GM23248 (cell line): ENCODE data around the gene SNX9. TPM values are rescaled to one million over a fixed set of nuclear protein-coding genes. Genes with fewer than 3 reads are reported as not detected.
"Not testable (repeated sequence)": the region's sequence is repeated elsewhere in the genome, so short reads cannot be mapped to it uniquely, and the experiment has no call there.

Experiments used
- DNase-seq: peaks from one replicate; pipeline ENCODE4 v3.0.0-alpha.2; 2015
- H2AFZ ChIP-seq: fragments of 200-600 bp; sonication (generic); 2 replicates; pipeline ENCODE4 v1.6.1; 2016; ENCODE audit warnings: antibody characterized with exemption
- H3F3A ChIP-seq: fragments of 200-600 bp; sonication (generic); 2 replicates; pipeline ENCODE4 v1.6.1; 2016; ENCODE audit warnings: mild to moderate bottlenecking, antibody characterized with exemption, mixed run types; ENCODE audit not compliant: insufficient read depth
- H3K27ac ChIP-seq: fragments of 200-600 bp; sonication (generic); 2 replicates; pipeline ENCODE4 v1.5.1; 2016; ENCODE audit warnings: mild to moderate bottlenecking
- H3K27me3 ChIP-seq: fragments of 200-600 bp; sonication (generic); replicated peaks from 2 replicates; pipeline ENCODE4 v1.6.1; 2016; ENCODE audit warnings: mild to moderate bottlenecking; ENCODE audit not compliant: insufficient read depth
- H3K36me3 ChIP-seq: fragments of 200-600 bp; sonication (generic); 2 replicates; pipeline ENCODE4 v1.6.1; 2016; ENCODE audit warnings: low read depth, mild to moderate bottlenecking
- H3K4me1 ChIP-seq: fragments of 200-600 bp; sonication (generic); 2 replicates; pipeline ENCODE4 v1.6.1; 2016; ENCODE audit warnings: mild to moderate bottlenecking; ENCODE audit not compliant: insufficient read depth
- H3K4me2 ChIP-seq: fragments of 200-600 bp; sonication (generic); one replicate; pipeline ENCODE4 v1.6.1; 2016; ENCODE audit warnings: mild to moderate bottlenecking; ENCODE audit not compliant: unreplicated experiment
- H3K4me3 ChIP-seq: fragments of 200-600 bp; sonication (generic); 2 replicates; pipeline ENCODE4 v1.5.1; 2016; ENCODE audit warnings: mild to moderate bottlenecking
- H3K79me2 ChIP-seq: fragments of 200-600 bp; sonication (generic); 2 replicates; pipeline ENCODE4 v1.6.1; 2016; ENCODE audit warnings: mild to moderate bottlenecking; ENCODE audit not compliant: insufficient read depth
- H3K9ac ChIP-seq: fragments of 200-600 bp; sonication (generic); 2 replicates; pipeline ENCODE4 v1.6.1; 2016; ENCODE audit warnings: mild to moderate bottlenecking
- H3K9me2 ChIP-seq: fragments of 200-600 bp; sonication (generic); 2 replicates; pipeline ENCODE4 v1.6.1; 2016; ENCODE audit warnings: mixed run types, mild to moderate bottlenecking, moderate library complexity; ENCODE audit not compliant: insufficient read depth
- H3K9me3 ChIP-seq: fragments of 200-600 bp; sonication (generic); one replicate; pipeline ENCODE4 v1.6.1; 2017; ENCODE audit warnings: low read depth
- H4K20me1 ChIP-seq: fragments of 200-600 bp; sonication (generic); 2 replicates; pipeline ENCODE4 v1.6.0; 2016; ENCODE audit not compliant: insufficient read depth
- EZH2 ChIP-seq: fragments of 200-600 bp; sonication (generic); IDR thresholded peaks from 2 replicates; pipeline ENCODE4 v1.6.1; 2018; ENCODE audit warnings: antibody characterized with exemption, mild to moderate bottlenecking; ENCODE audit not compliant: insufficient read depth, poor library complexity, severe bottlenecking
- EZH2phosphoT487 ChIP-seq: fragments of 200-600 bp; sonication (generic); IDR thresholded peaks from 2 replicates; pipeline ENCODE4 v1.6.1; 2018; ENCODE audit warnings: antibody characterized with exemption, moderate library complexity, mild to moderate bottlenecking, low read depth; ENCODE audit not compliant: insufficient read depth
- WGBS, 2 experiments: methylation state at CpG; one replicate each; pipeline ENCODE4 v1.1.6; 2015 to 2017; ENCODE audit warnings: low lambda C conversion rate in 2 of 2, low coverage in 1 of 2; ENCODE audit errors: missing lambda C conversion rate in 2 of 2; 5-methylcytosine and 5-hydroxymethylcytosine counted together
- in situ Hi-C: fragments of 300-500 bp; cut with MboI; formaldehyde crosslinking; loops from 2 replicates; pipeline ENCODE4 v1.15.0; 2020
- polyA plus RNA-seq: library from polyadenylated mRNA; unstranded; fragments of >200 nt; fragmentation: Nextera tagmentation; extraction: Ambion mirVana; gene quantifications from 2 replicates; pipeline ENCODE4 v1.2.1, GENCODE V29; 2016
- total RNA-seq: library from RNA; depleted of rRNA; stranded (reverse); fragments of >200 nt; shearing (Covaris generic); gene quantifications from 2 replicates; pipeline ENCODE4 v1.2.3, GENCODE V29; 2014

Gene SNX9
- total and polyA plus RNA-seq, 2 experiments from 2014 or later: 80.4 to 89.6 TPM

DNA sequence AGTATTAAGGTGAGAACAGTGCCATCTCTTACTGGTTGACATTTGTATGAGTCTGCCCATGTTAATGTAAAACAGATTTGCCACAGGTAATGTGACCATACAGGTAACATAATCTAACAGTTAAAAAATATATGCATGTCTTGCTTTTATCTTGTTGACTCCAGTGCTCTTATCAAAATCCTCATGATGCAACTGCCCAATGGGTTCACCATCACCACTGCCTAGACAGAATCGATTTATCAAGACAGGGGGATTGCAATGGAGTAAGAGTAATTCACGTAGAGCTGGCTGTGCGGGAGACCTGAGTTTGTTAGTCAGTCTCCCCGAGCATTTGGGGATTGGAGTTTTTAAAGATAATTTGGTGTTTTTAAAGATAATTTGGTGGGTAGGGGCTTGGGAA lies 19.2 kb downstream of the SNX9 start:
- no peak overlapping the region for H2AFZ ChIP-seq
- peaks cover 39% of the 10 kb centered on the region for H3F3A ChIP-seq
- TF ChIP-seq EZH2phosphoT487 (no peak), EZH2 (no peak)
- H3K9ac ChIP-seq: no peak overlapping the region
- 98 to 100% methylated on average over 4 of the region's 4 CpGs for WGBS, 2 experiments
- H3K36me3 ChIP-seq: no peaks in the 10 kb centered on the region
- H4K20me1 ChIP-seq: peaks cover 5% of the 10 kb centered on the region; the same call in 1 of the 2 replicates
- H3K4me2 ChIP-seq: peak overlapping the region; percentile 7
- in situ Hi-C loops: no loop called here
- H3K27ac ChIP-seq: no peak overlapping the region
- H3K27me3 ChIP-seq: no peaks in the 10 kb centered on the region
- H3K9me3 ChIP-seq: no peaks in the 10 kb centered on the region
- peaks cover 86% of the 10 kb centered on the region for H3K4me1 ChIP-seq
- H3K79me2 ChIP-seq: peaks cover 100% of the 10 kb centered on the region
- no peak overlapping the region for H3K4me3 ChIP-seq
- DNase-seq: no peak
- H3K9me2 ChIP-seq: no peaks in the 10 kb centered on the region

DNA sequence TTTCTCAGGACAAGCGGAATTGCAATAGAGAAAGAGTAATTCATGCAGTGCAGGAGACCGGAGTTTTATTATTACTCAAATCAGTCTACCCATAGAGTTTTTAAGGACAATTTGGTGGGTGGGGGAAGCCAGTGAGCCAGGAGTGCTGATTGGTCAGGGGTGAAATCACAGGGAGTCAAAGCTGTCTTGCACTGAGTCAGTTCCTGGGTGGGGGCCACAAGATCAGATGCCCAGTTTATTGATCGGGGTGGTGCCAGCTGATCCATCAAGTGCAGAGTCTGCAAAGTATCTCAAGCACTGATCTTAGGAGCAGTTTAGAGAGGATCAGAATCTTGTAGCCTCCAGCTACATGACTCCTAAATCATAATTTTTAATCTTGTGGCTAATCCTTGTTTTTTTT lies 21.1 kb downstream of the SNX9 start:
- peaks cover 100% of the 10 kb centered on the region for H3K79me2 ChIP-seq
- H4K20me1 ChIP-seq: not testable (repeated sequence)
- H3K27ac ChIP-seq: peak overlapping the region; percentile 30

DNA sequence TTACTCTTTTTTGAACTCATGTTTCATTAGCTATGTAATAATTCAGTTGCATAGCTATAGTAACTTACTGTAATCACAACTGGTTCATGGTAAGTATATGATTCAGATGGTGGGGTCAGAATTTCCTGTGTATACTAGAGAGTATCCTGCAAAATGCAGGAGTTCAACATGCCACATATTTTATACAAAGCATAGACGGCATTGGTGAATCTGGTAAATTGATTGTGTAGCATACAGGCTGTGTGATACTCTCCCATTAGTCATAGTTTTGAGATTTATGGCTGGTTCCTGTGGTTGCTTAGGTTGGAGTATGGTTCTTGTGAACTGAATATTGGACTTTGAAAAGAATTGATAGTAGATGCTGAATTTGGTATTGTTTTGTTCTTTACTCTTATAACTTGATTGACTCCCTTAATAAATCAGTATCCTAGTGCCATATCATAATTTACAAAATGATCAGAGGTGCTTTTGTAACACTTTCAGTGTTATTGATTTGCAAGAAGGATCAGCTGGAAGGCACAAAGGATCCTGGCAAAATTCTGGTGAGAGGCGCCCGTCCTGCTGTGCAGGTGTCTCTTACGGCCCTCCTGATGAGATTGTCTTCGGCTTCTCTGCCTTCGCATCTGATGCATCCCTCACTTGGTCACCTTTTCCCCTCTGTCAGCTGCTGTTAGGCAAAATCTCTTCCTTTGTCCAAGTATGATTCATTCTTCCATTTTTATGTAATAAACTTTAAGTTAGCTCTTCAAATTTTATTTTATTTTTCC lies 22.6 kb downstream of the SNX9 start:
- H3K9me3 ChIP-seq: no peaks in the 10 kb centered on the region
- no peak overlapping the region for H2AFZ ChIP-seq
- TF ChIP-seq EZH2phosphoT487 (no peak), EZH2 (no peak)
- no peaks in the 10 kb centered on the region for H3K36me3 ChIP-seq
- no peak overlapping the region for H3K9ac ChIP-seq
- DNase-seq: peak; percentile 32
- H3K9me2 ChIP-seq: no peaks in the 10 kb centered on the region
- H3F3A ChIP-seq: peaks cover 38% of the 10 kb centered on the region
- peaks cover 11% of the 10 kb centered on the region; the same call in 1 of the 2 replicates for H4K20me1 ChIP-seq
- peak overlapping the region; percentile 28 for H3K27ac ChIP-seq
- peaks cover 100% of the 10 kb centered on the region for H3K79me2 ChIP-seq
- 90 to 91% methylated on average over 6 of the region's 6 CpGs for WGBS, 2 experiments
- H3K4me3 ChIP-seq: no peak overlapping the region
- in situ Hi-C loops: no loop called here
- no peaks in the 10 kb centered on the region for H3K27me3 ChIP-seq
- peaks cover 68% of the 10 kb centered on the region for H3K4me1 ChIP-seq
- peak overlapping the region; percentile 59 for H3K4me2 ChIP-seq

More for the DNA sequence above, 21.1 kb downstream of the SNX9 start:
- H3K9me2 ChIP-seq, H3K9me3 ChIP-seq, in situ Hi-C loops, H3K36me3 ChIP-seq, H2AFZ ChIP-seq, H3K9ac ChIP-seq, H3K27me3 ChIP-seq: not testable (repeated sequence)
- H3K4me2 ChIP-seq: peak overlapping the region; percentile 50
- H3K4me1 ChIP-seq: peaks cover 80% of the 10 kb centered on the region
- H3K4me3 ChIP-seq: peak overlapping the region; percentile 4; the same call in 1 of the 2 replicates
- WGBS, 2 experiments: 34 to 47% methylated on average over 3 of the region's 3 CpGs
- peak; percentile 36 for DNase-seq
- peaks cover 43% of the 10 kb centered on the region for H3F3A ChIP-seq

- H3F3A ChIP-seq: peaks cover 39% of the 10 kb centered on the region
- 81 to 83% methylated on average over 2 of the region's 2 CpGs for WGBS, 2 experiments
- no peak overlapping the region for H3K4me2 ChIP-seq
- peaks cover 100% of the 10 kb centered on the region for H3K79me2 ChIP-seq
- TF ChIP-seq EZH2: no peak
- TF ChIP-seq EZH2phosphoT487: no peak
- H3K27ac ChIP-seq: no peak overlapping the region
- H3K27me3 ChIP-seq: no peaks in the 10 kb centered on the region
- in situ Hi-C loops: no loop called here
- H3K9ac ChIP-seq: no peak overlapping the region
- no peaks in the 10 kb centered on the region for H3K9me3 ChIP-seq
- no peaks in the 10 kb centered on the region for H3K9me2 ChIP-seq
- peaks cover 11% of the 10 kb centered on the region; the same call in 1 of the 2 replicates for H4K20me1 ChIP-seq
- H3K4me3 ChIP-seq: no peak overlapping the region
- DNase-seq: no peak
- no peaks in the 10 kb centered on the region for H3K36me3 ChIP-seq
- peaks cover 51% of the 10 kb centered on the region for H3K4me1 ChIP-seq
- no peak overlapping the region for H2AFZ ChIP-seq
Observed at GRCh38 chr6:157847846-157848245, 24.8 kb downstream of the SNX9 start.
